CD8-positive, alpha-beta memory T cell (primary cell): ENCODE results near the gene CFAP43. TPM values are rescaled to one million over a fixed set of nuclear protein-coding genes. Genes with fewer than 3 reads are reported as not detected.

Experiments
- CTCF ChIA-PET: fragments of 350-600 bp; sonication (Branson Sonifier 250); formaldehyde crosslinking; loops from one replicate; lab custom pipeline; 2021; ENCODE audit warnings: antibody characterized with exemption; lab: Charles Lee
- POLR2A ChIA-PET: fragments of 350-600 bp; sonication (Branson Sonifier 250); formaldehyde crosslinking; loops from one replicate; lab custom pipeline; 2021; ENCODE audit warnings: antibody characterized with exemption; lab: Charles Lee
- DNase-seq, 5 donors: peaks; one replicate each; pipeline versions ENCODE4 v3.0.0 to v3.0.0-alpha.2; 2020 to 2022; ENCODE audit warnings: mixed read lengths in 1 of 5
- H3K27ac ChIP-seq: one replicate; pipeline ENCODE4 v1.7.0; 2013; ENCODE audit warnings: low read depth, mild to moderate bottlenecking, low read length, moderate library complexity
- H3K27me3 ChIP-seq: 2 replicates; pipeline ENCODE4 v1.7.0; 2013; ENCODE audit warnings: low read length, mild to moderate bottlenecking; ENCODE audit not compliant: insufficient read depth, poor library complexity, severe bottlenecking
- H3K36me3 ChIP-seq: 2 replicates; pipeline ENCODE4 v1.7.0; 2013; ENCODE audit warnings: mild to moderate bottlenecking, low read length, moderate library complexity; ENCODE audit not compliant: insufficient read depth
- H3K4me1 ChIP-seq: 2 replicates; pipeline ENCODE4 v1.7.0; 2013; ENCODE audit warnings: mild to moderate bottlenecking, low read length, moderate library complexity; ENCODE audit not compliant: insufficient read depth
- H3K4me3 ChIP-seq: 2 replicates; pipeline ENCODE4 v1.7.0; 2013; ENCODE audit warnings: mild to moderate bottlenecking, low read length
- H3K9me3 ChIP-seq: 2 replicates; pipeline ENCODE4 v1.7.0; 2013; ENCODE audit warnings: mild to moderate bottlenecking, low read length
- H3K27ac Mint-ChIP-seq, 8 donors: one replicate each; pipeline ENCODE4 v1.8.0; 2020 to 2021; ENCODE audit warnings: mixed read lengths in 8 of 8, mild to moderate bottlenecking in 6 of 8, inconsistent platforms in 3 of 8, moderate library complexity in 3 of 8
- H3K27me3 Mint-ChIP-seq, 2 donors: one replicate each; pipeline ENCODE4 v1.8.0; 2020 to 2021; ENCODE audit warnings: mixed read lengths in 2 of 2, mild to moderate bottlenecking in 1 of 2, moderate library complexity in 1 of 2
- H3K36me3 Mint-ChIP-seq, 3 donors: one replicate each; pipeline ENCODE4 v1.8.0; 2020 to 2021; ENCODE audit warnings: mixed read lengths in 3 of 3, inconsistent platforms in 1 of 3, mild to moderate bottlenecking in 1 of 3
- H3K4me1 Mint-ChIP-seq, 3 donors: one replicate each; pipeline ENCODE4 v1.8.0; 2020 to 2021; ENCODE audit warnings: mixed read lengths in 3 of 3, inconsistent platforms in 1 of 3, mild to moderate bottlenecking in 1 of 3
- H3K4me3 Mint-ChIP-seq, 7 donors: one replicate each; pipeline ENCODE4 v1.8.0; 2020 to 2021; ENCODE audit warnings: mixed read lengths in 7 of 7, mild to moderate bottlenecking in 6 of 7, moderate library complexity in 4 of 7, inconsistent platforms in 2 of 7
- H3K9me3 Mint-ChIP-seq, 5 donors: one replicate each; pipeline ENCODE4 v1.8.0; 2020 to 2022; ENCODE audit warnings: mixed read lengths in 5 of 5, mild to moderate bottlenecking in 3 of 5, moderate library complexity in 2 of 5, inconsistent platforms in 1 of 5
- polyA plus RNA-seq: library from polyadenylated mRNA; unstranded; fragments of 300-500 nt; fragmentation: Illumina TruSeq; gene quantifications from one replicate; pipeline ENCODE4 v1.2.3, GENCODE V29; 2021
- total RNA-seq, 2 experiments: library from RNA; stranded (reverse); gene quantifications; one replicate each; pipeline ENCODE4 v1.2.3, GENCODE V29; 2021

Gene CFAP43
- total and polyA plus RNA-seq, 3 experiments from 2014 or later, result 0.07 TPM; not detected in 2

GRCh38 chr10:104218751-104219150 lies 13.4 kb downstream of the CFAP43 start:
- CTCF ChIA-PET, result interaction anchor here (1.1 kb wide), 1 partner anchor 48 kb away, joined by 3 read pairs; no protein-coding TSS in a partner anchor

GRCh38 chr10:104216631-104217030 lies 15.5 kb downstream of the CFAP43 start:
- Mint-ChIP-seq H3K9me3 (no peaks in the 10 kb centered on the region), H3K27me3 (peaks cover 6 to 33% of the 10 kb centered on the region in 2 donors), H3K36me3 (no peaks in the 10 kb centered on the region), H3K4me1 (peaks cover 0 to 6% (median 0%) of the 10 kb centered on the region in 3 donors), H3K27ac (no peak overlapping the region), H3K4me3 (no peak overlapping the region)
- Histone ChIP-seq H3K27me3 (peaks cover 5% of the 10 kb centered on the region), H3K4me1 (no peaks in the 10 kb centered on the region), H3K27ac (no peak overlapping the region), H3K4me3 (no peak overlapping the region), H3K9me3 (no peaks in the 10 kb centered on the region), H3K36me3 (no peaks in the 10 kb centered on the region)
- POLR2A ChIA-PET, result no interaction called here
- CTCF ChIA-PET, result no interaction called here
- no peak for DNase-seq

More at GRCh38 chr10:104218751-104219150, 13.4 kb downstream of the CFAP43 start:
- DNase-seq, result no peak
- H3K4me1 Mint-ChIP-seq, result peaks cover 0 to 6% (median 0%) of the 10 kb centered on the region in 3 donors
- no peaks in the 10 kb centered on the region for H3K4me1 ChIP-seq
- no peaks in the 10 kb centered on the region for H3K9me3 Mint-ChIP-seq
- H3K27ac ChIP-seq, result no peak overlapping the region
- H3K4me3 Mint-ChIP-seq, result no peak overlapping the region
- no peaks in the 10 kb centered on the region for H3K36me3 ChIP-seq
- H3K4me3 ChIP-seq, result no peak overlapping the region
- peaks cover 5% of the 10 kb centered on the region for H3K27me3 ChIP-seq
- peaks cover 6 to 33% of the 10 kb centered on the region in 2 donors for H3K27me3 Mint-ChIP-seq
- H3K27ac Mint-ChIP-seq, result peak overlapping the region in 1 of 8 donors; percentile 27
- no peaks in the 10 kb centered on the region for H3K36me3 Mint-ChIP-seq
- POLR2A ChIA-PET, result interaction anchor here (0.7 kb wide), 1 partner anchor 13 kb away, joined by 6 read pairs; no protein-coding TSS in a partner anchor
- H3K9me3 ChIP-seq, result no peaks in the 10 kb centered on the region

- Mint-ChIP-seq H3K27me3 (peaks cover 3 to 42% of the 10 kb centered on the region in 2 donors), H3K27ac (no peak overlapping the region), H3K4me3 (no peak overlapping the region), H3K4me1 (no peaks in the 10 kb centered on the region), H3K9me3 (no peaks in the 10 kb centered on the region), H3K36me3 (no peaks in the 10 kb centered on the region)
- peak in 3 of 5 donors; percentile 13 to 57 (median 31) for DNase-seq
- CTCF ChIA-PET, result no interaction called here
- Histone ChIP-seq H3K4me3 (no peak overlapping the region), H3K27me3 (no peaks in the 10 kb centered on the region), H3K4me1 (no peaks in the 10 kb centered on the region), H3K9me3 (no peaks in the 10 kb centered on the region), H3K27ac (no peak overlapping the region), H3K36me3 (no peaks in the 10 kb centered on the region)
- POLR2A ChIA-PET, result no interaction called here
Measured at GRCh38 chr10:104209575-104210198, 22.5 kb downstream of the CFAP43 start.

GRCh38 chr10:104208730-104209129 lies 23.4 kb downstream of the CFAP43 start:
- H3K4me1 ChIP-seq, result no peaks in the 10 kb centered on the region
- H3K27ac Mint-ChIP-seq, result no peak overlapping the region
- no peak overlapping the region for H3K27ac ChIP-seq
- H3K36me3 Mint-ChIP-seq, result no peaks in the 10 kb centered on the region
- no peaks in the 10 kb centered on the region for H3K9me3 ChIP-seq
- H3K9me3 Mint-ChIP-seq, result no peaks in the 10 kb centered on the region
- ChIA-PET CTCF (no interaction called here), POLR2A (no interaction called here)
- no peak overlapping the region for H3K4me3 Mint-ChIP-seq
- H3K27me3 Mint-ChIP-seq, result peaks cover 5 to 46% of the 10 kb centered on the region in 2 donors
- no peaks in the 10 kb centered on the region for H3K36me3 ChIP-seq
- H3K4me1 Mint-ChIP-seq, result no peaks in the 10 kb centered on the region
- no peak for DNase-seq
- H3K27me3 ChIP-seq, result no peaks in the 10 kb centered on the region
- no peak overlapping the region for H3K4me3 ChIP-seq

GRCh38 chr10:104202231-104202630 lies 29.9 kb downstream of the CFAP43 start:
- H3K27me3 Mint-ChIP-seq, result peaks cover 8 to 25% of the 10 kb centered on the region in 2 donors
- CTCF ChIA-PET, result no interaction called here
- no peak overlapping the region for H3K4me3 Mint-ChIP-seq

GRCh38 chr10:104201636-104202035 lies 30.5 kb downstream of the CFAP43 start:
- ChIA-PET CTCF (no interaction called here), POLR2A (no interaction called here)
- Mint-ChIP-seq H3K4me3 (no peak overlapping the region), H3K36me3 (no peaks in the 10 kb centered on the region), H3K27ac (no peak overlapping the region), H3K27me3 (peaks cover 8 to 28% of the 10 kb centered on the region in 2 donors), H3K4me1 (no peaks in the 10 kb centered on the region), H3K9me3 (no peaks in the 10 kb centered on the region)
- H3K4me3 ChIP-seq, result no peak overlapping the region
- H3K27ac ChIP-seq, result no peak overlapping the region
- no peak for DNase-seq
- no peaks in the 10 kb centered on the region for H3K36me3 ChIP-seq
- no peaks in the 10 kb centered on the region for H3K27me3 ChIP-seq
- H3K4me1 ChIP-seq, result no peaks in the 10 kb centered on the region
- no peaks in the 10 kb centered on the region for H3K9me3 ChIP-seq

More at GRCh38 chr10:104202231-104202630, 29.9 kb downstream of the CFAP43 start:
- H3K9me3 ChIP-seq, result no peaks in the 10 kb centered on the region
- no peak overlapping the region for H3K4me3 ChIP-seq
- H3K9me3 Mint-ChIP-seq, result no peaks in the 10 kb centered on the region
- no peaks in the 10 kb centered on the region for H3K27me3 ChIP-seq
- DNase-seq, result no peak
- no peaks in the 10 kb centered on the region for H3K4me1 ChIP-seq
- no peak overlapping the region for H3K27ac ChIP-seq
- no peak overlapping the region for H3K27ac Mint-ChIP-seq
- H3K4me1 Mint-ChIP-seq, result no peaks in the 10 kb centered on the region
- H3K36me3 Mint-ChIP-seq, result no peaks in the 10 kb centered on the region
- POLR2A ChIA-PET, result no interaction called here
- H3K36me3 ChIP-seq, result no peaks in the 10 kb centered on the region

- H3K36me3 Mint-ChIP-seq, result no peaks in the 10 kb centered on the region
- no peak overlapping the region for H3K4me3 ChIP-seq
- H3K36me3 ChIP-seq, result no peaks in the 10 kb centered on the region
- no peak overlapping the region for H3K4me3 Mint-ChIP-seq
- no peak for DNase-seq
- CTCF ChIA-PET, result no interaction called here
- no peaks in the 10 kb centered on the region for H3K27me3 ChIP-seq
- no peaks in the 10 kb centered on the region for H3K9me3 ChIP-seq
- no peak overlapping the region for H3K27ac Mint-ChIP-seq
- no peak overlapping the region for H3K27ac ChIP-seq
- no peaks in the 10 kb centered on the region for H3K4me1 Mint-ChIP-seq
- no peaks in the 10 kb centered on the region for H3K9me3 Mint-ChIP-seq
- POLR2A ChIA-PET, result no interaction called here
- H3K4me1 ChIP-seq, result no peaks in the 10 kb centered on the region
- H3K27me3 Mint-ChIP-seq, result peaks cover 6 to 26% of the 10 kb centered on the region in 2 donors
Measured at GRCh38 chr10:104199567-104199966, 32.6 kb downstream of the CFAP43 start.

- Histone ChIP-seq H3K36me3 (no peaks in the 10 kb centered on the region), H3K4me3 (no peak overlapping the region), H3K27ac (no peak overlapping the region), H3K4me1 (no peaks in the 10 kb centered on the region), H3K9me3 (no peaks in the 10 kb centered on the region), H3K27me3 (no peaks in the 10 kb centered on the region)
- H3K27ac Mint-ChIP-seq, result no peak overlapping the region
- peaks cover 3 to 36% of the 10 kb centered on the region in 2 donors for H3K27me3 Mint-ChIP-seq
- H3K9me3 Mint-ChIP-seq, result no peaks in the 10 kb centered on the region
- H3K4me3 Mint-ChIP-seq, result no peak overlapping the region
- CTCF ChIA-PET, result no interaction called here
- POLR2A ChIA-PET, result no interaction called here
- DNase-seq, result no peak
- H3K4me1 Mint-ChIP-seq, result no peaks in the 10 kb centered on the region
- no peaks in the 10 kb centered on the region for H3K36me3 Mint-ChIP-seq
Measured at GRCh38 chr10:104197364-104197763, 34.8 kb downstream of the CFAP43 start.
